Measurements from ENCODE around the gene PADI1.
A peak's percentile ranks its signal among the peaks of the same experiment; 100 is the strongest.

The PADI1 gene

GRCh38 chr1:17196496-17197185 lies 8.3 kb upstream of the PADI1 start:
- DNase-seq (ENCODE audit: low read depth in 2 of 2): no peak

- DNase-seq (ENCODE audit: low read depth in 2 of 2): no peak
These were observed 7.2 kb upstream of the PADI1 start for GRCh38 chr1:17197696-17198095.

- DNase-seq (ENCODE audit: low read depth in 2 of 2): no peak
These were observed 6.3 kb upstream of the PADI1 start for GRCh38 chr1:17198476-17199258.

GRCh38 chr1:17199267-17200044 lies 5.5 kb upstream of the PADI1 start:
- DNase-seq (ENCODE audit: low read depth in 2 of 2): no peak

- no peak for DNase-seq (ENCODE audit: low read depth in 2 of 2)
These were observed 4.7 kb upstream of the PADI1 start for GRCh38 chr1:17200246-17200645.

- DNase-seq (ENCODE audit: low read depth in 2 of 2): no peak
These were observed 4.2 kb upstream of the PADI1 start for GRCh38 chr1:17200756-17201155.

GRCh38 chr1:17201201-17202021 lies 3.5 kb upstream of the PADI1 start:
- no peak for DNase-seq (ENCODE audit: low read depth in 2 of 2)

- DNase-seq (ENCODE audit: low read depth in 2 of 2): no peak
These were observed 724 bp downstream of the PADI1 start for GRCh38 chr1:17205652-17206051.

GRCh38 chr1:17206196-17206595 lies 1.3 kb downstream of the PADI1 start:
- DNase-seq (ENCODE audit: low read depth in 2 of 2): no peak

GRCh38 chr1:17207046-17207445 lies 2.1 kb downstream of the PADI1 start:
- no peak for DNase-seq (ENCODE audit: low read depth in 2 of 2)

GRCh38 chr1:17207540-17207939 lies 2.6 kb downstream of the PADI1 start:
- no peak for DNase-seq (ENCODE audit: low read depth in 2 of 2)

GRCh38 chr1:17207966-17208418 lies 3.1 kb downstream of the PADI1 start:
- DNase-seq (ENCODE audit: low read depth in 2 of 2): peak; percentile 22 to 34

GRCh38 chr1:17208546-17208945 lies 3.6 kb downstream of the PADI1 start:
- DNase-seq (ENCODE audit: low read depth in 2 of 2): no peak

GRCh38 chr1:17209430-17209829 lies 4.5 kb downstream of the PADI1 start:
- no peak for DNase-seq (ENCODE audit: low read depth in 2 of 2)

GRCh38 chr1:17210176-17210575 lies 5.2 kb downstream of the PADI1 start:
- DNase-seq (ENCODE audit: low read depth in 2 of 2): no peak

- DNase-seq (ENCODE audit: low read depth in 2 of 2): no peak
These were observed 6.4 kb downstream of the PADI1 start for GRCh38 chr1:17211377-17211776.

GRCh38 chr1:17212009-17212408 lies 7.1 kb downstream of the PADI1 start:
- DNase-seq (ENCODE audit: low read depth in 2 of 2): no peak

GRCh38 chr1:17212487-17213121 lies 7.7 kb downstream of the PADI1 start:
- DNase-seq (ENCODE audit: low read depth in 2 of 2): peak; percentile 65 to 75

GRCh38 chr1:17213148-17213781 lies 8.3 kb downstream of the PADI1 start:
- no peak for DNase-seq (ENCODE audit: low read depth in 2 of 2)

GRCh38 chr1:17213782-17214148 lies 8.8 kb downstream of the PADI1 start:
- no peak for DNase-seq (ENCODE audit: low read depth in 2 of 2)

All from fibroblast of skin of left quadriceps (primary cell).